Fibroblast of peridontal ligament (primary cell): ENCODE data around the gene PEAR1.

Experiments
- DNase-seq: peaks from one replicate; pipeline ENCODE4 v3.0.0-alpha.2; 2010; ENCODE audit errors: extremely low read depth

PEAR1 gene

DNA sequence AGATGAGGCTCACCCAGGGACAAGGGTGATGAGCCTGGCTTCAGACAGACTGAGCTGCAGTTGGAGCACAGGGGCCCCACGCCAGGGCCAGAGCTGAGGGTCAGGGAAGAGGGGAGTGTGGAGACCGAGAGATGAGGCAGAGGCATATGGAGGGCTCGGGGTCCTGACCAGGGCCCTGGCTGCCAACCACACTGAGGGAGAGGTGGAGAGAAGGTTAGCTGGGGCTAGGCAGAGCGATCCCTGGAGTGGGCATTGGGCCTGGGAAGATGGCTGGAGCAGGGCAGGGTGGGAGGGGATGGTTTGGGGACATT lies 8.0 kb downstream of the PEAR1 start:
- DNase-seq, result no peak

DNA sequence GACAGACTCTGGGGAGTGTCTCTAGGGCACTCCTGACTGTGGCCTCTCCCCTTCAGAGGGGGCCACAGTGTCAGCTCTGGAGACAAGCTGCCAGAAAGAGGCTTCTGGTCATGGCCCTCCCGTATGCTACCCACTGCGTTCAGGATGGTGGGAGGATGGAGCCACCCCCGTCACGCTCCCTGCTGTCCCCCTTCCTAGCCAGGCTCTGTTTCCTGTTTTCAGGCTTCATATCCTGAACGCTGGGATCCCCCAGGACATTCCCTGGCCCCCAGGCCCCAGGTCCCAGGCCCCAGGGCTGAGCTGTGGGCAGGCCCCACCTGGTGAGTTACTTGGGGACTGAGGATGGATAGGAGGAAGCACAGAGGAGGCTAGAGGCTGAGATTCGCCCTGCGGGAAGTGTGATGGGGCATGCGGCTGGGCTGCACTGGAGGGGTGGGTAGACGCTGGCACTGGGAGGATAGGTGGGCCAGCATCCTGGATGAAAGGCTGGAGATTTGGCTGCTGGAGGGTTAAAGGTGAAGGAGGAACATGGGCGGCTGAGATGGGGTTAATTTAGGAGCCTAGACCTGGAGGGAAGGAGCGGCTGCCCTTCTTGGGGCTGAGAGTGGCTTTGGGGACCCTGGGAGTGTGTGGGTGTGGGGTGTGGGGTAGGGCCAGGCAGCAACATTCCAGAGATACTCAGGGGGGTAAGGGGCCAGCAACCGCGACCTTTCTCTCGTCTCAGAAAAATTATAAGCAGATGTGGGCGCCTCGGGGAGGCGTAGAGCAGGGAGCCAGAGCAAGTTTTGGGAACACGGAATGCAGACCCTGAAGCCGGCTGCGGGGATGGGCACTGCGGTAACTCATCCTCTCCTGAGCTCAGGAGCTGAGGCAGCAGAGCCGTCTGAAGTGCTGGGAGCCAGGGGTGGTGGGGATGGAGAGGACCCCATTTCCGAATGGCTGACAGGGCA lies 8.7 kb downstream of the PEAR1 start:
- peak; percentile 66 for DNase-seq

DNA sequence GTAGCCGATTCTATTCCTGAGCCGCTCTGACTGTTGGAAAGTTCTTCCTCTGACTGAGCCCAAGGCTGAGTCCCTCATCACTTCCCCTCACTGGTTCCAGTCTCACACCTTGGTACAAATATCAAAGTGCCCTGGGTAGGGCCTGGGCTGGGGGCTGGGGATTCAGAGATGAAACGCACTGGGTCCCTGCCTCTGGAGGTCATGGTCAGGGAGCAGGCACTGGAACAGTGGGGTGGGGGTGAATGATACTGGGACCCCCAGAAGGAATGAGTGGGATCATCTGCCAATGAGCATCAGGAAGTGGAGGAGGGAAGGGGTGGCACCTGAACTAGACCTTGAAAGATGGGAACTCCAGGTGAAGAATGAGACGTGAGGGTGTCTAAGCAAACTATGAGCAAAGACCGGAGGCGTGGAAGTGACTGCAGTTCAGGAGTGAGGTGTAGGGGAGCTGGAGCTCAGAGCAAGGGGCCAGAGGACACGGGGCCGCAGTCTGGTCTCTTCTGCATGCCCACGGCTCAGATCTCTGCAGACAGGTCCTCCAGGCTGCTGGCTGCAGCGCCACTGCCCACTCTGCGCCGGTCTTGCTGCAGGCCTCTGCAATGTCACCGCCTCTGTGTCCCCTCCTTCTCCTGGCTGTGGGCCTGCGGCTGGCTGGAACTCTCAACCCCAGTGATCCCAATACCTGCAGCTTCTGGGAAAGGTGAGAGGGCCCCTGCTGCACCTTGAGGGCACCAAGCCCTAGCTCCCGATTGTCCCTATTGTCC lies 10.0 kb downstream of the PEAR1 start:
- DNase-seq, result no peak

DNA sequence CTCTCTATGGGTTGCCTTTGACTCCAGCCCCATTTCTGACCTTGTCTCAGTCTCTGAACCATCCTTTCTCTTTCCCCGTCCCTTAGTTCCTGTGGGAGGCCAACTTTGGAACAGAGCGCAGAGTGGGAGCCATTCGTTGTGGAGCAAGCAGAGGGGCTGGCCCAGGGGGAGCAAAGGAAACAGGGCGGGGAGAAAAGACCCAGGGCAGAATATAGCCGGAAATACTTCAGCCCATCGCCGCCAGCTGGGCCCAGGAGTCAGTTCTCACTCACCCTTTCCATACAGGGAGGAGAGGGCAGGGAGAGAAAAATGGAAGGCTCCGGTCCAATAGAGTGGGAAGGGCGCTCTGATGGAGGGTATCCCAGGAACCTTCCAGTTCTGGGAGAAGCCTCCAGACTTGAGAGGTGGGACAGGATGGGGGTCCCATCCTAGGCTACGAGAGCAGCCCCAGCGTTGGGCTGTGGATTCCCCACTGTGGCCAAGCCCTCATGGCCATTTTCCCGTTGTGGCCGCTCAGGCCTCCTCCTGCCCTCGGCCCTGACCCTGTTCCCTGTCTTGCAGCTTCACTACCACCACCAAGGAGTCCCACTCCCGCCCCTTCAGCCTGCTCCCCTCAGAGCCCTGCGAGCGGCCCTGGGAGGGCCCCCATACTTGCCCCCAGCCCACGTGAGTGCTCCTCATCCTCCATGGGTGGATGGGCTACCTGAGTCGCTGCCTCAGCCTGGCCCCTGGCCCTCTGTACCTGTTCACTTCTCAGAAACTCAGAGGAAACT lies 10.9 kb downstream of the PEAR1 start:
- no peak for DNase-seq

DNA sequence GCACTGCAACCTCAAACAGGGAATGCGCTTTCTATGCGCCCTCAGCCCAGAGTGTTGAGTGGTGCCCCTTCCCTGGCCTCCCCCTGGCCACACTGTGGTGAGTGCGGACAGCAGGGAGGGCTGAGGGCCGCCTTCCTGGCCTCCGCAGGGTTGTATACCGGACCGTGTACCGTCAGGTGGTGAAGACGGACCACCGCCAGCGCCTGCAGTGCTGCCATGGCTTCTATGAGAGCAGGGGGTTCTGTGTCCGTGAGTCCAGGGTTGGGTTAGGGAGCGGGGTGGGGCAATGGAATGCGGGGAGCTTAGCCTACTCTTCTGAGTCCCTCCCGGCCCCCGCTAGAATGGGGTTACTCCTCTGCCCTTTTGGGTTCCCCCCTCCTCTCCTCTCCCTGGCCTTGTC lies 11.7 kb downstream of the PEAR1 start:
- DNase-seq, result no peak

DNA sequence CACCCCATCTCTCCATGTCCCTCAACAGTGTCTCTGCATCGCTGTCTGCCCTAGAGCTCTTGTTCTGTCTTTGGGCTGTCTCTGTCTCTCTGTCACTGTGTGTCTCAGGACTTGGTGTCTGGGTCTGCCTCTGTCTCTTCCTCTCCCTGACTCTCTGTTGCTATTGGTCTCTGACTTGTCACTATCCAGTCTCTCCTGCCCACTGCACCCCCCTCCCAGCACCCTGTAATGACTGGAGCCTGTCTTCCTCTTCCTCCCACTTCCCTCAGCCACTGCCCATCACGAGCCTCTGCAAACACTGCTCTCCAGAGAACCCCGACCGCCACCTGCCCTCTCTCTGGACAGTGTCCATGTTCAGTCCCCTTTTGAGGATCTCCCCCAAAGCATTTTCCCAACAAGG lies 12.1 kb downstream of the PEAR1 start:
- DNase-seq, result no peak

DNA sequence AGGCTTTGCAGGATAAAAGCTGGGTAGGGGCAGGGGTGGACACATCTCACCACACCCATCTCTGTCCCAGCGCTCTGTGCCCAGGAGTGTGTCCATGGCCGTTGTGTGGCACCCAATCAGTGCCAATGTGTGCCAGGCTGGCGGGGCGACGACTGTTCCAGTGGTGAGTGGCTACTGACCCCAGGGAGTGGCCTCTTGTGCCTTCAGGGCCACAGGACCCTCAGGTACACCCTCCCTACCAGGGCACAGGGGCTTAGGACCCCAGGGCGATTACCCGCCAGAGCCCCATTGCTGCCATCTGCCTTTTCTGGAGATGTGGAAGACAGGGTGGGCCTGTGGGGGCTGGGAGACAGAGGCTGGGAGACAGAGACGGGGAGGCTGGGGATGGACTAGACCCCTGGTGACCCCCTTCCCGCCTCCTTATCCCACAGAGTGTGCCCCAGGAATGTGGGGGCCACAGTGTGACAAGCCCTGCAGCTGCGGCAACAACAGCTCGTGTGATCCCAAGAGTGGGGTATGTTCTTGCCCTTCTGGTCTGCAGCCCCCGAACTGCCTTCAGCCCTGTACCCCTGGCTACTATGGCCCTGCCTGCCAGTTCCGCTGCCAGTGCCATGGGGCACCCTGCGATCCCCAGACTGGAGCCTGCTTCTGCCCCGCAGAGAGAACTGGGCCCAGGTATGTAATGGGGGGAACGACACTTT lies 12.8 kb downstream of the PEAR1 start:
- no peak for DNase-seq

DNA sequence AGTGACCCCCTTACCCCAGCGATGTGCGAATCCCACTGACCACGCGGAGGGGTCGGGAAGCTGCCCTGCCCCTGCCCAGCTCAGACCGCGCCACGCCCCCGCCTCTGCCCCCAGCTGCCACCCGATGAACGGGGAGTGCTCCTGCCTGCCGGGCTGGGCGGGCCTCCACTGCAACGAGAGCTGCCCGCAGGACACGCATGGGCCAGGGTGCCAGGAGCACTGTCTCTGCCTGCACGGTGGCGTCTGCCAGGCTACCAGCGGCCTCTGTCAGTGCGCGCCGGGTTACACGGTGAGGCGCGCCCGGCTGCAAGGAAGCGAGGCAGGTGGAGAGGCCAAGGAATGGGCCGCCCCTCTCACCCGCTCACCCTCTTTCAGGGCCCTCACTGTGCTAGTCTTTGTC lies 15.0 kb downstream of the PEAR1 start:
- no peak for DNase-seq

DNA sequence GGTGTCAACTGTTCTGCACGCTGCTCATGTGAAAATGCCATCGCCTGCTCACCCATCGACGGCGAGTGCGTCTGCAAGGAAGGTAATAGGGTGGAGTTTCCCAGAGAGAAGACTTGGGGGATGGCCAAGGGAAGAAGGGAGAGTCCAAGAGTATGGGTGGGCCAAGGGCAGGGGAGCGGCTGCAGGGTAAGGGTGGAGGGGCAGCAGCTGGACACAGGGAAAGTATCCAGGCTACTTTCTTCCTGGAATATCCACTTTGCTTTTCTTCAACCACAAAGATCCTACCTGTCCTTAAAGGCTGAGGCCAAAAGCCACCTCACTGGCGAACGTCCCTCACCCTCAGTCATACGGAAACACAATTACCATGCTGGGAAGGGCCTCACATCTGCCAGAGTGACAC lies 15.4 kb downstream of the PEAR1 start:
- no peak for DNase-seq

DNA sequence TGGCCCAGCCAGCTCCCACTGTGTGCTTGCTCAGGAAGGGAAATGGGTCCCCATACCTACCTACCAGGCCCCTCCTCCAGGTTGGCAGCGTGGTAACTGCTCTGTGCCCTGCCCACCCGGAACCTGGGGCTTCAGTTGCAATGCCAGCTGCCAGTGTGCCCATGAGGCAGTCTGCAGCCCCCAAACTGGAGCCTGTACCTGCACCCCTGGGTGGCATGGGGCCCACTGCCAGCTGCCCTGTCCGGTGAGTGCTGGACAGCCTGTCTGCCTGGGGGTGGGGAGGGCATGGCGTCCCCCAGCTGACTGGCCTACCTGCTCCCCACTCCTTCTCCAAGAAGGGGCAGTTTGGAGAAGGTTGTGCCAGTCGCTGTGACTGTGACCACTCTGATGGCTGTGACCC lies 16.2 kb downstream of the PEAR1 start:
- DNase-seq, result no peak

DNA sequence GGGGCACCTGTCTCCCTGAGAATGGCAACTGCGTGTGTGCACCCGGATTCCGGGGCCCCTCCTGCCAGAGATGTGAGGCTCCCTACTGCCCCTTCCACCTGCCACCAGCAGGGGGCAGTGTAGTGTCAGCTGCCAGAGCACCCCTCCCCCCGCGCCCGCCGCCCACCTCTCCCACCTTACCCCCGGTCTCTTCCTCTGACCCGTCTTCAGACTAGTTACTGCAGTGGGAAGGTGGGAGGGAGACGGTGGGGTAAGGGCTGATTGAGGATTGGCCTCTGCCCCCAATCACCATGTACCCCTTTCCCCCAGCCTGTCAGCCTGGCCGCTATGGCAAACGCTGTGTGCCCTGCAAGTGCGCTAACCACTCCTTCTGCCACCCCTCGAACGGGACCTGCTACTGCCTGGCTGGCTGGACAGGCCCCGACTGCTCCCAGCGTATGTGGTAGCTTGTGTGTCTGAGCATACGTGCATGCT lies 16.8 kb downstream of the PEAR1 start:
- DNase-seq, result no peak

DNA sequence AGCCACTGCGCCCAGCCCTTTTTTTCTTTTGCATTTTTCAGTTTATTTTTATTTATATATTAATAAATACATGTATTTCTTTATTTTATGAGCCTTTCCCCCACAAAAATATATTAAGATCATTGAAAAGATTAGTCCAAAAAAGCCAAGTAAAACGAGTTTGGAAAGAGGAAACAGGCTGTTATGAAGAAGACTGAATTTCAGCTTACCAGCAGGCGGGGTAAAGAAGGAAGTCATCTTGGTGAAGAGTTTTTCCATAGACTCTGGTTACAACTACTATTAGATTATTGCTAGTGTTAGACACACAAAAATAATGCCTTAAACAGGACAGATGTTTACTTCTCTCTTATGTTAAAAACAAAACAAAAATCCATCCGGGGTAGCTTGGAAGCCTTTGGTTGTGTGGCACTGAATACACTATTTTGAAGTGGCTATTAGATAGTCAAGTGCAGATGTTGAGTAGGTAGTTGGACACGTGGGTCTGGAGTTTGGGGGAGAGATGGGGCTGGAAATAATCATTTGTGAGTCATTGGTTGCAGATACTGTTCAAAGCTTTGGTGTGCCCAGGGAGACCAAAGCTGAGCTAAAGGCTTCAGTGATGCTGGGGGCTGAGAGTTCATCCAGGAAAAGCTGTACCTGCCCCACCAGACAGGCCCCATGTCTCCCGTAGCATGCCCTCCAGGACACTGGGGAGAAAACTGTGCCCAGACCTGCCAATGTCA lies 18.2 kb downstream of the PEAR1 start:
- DNase-seq, result no peak

DNA sequence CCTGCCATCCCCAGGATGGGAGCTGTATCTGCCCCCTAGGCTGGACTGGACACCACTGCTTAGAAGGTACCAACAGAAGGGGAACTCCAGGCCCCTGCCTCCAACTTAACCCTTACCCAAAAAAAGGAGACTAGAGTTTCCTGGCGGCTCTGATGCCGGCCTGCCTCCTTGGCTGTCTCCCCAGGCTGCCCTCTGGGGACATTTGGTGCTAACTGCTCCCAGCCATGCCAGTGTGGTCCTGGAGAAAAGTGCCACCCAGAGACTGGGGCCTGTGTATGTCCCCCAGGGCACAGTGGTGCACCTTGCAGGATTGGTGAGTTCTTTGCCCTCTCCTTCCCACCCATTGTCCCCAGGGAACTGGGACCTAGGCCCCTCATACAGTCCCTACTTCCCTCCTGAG lies 18.8 kb downstream of the PEAR1 start:
- DNase-seq, result no peak

DNA sequence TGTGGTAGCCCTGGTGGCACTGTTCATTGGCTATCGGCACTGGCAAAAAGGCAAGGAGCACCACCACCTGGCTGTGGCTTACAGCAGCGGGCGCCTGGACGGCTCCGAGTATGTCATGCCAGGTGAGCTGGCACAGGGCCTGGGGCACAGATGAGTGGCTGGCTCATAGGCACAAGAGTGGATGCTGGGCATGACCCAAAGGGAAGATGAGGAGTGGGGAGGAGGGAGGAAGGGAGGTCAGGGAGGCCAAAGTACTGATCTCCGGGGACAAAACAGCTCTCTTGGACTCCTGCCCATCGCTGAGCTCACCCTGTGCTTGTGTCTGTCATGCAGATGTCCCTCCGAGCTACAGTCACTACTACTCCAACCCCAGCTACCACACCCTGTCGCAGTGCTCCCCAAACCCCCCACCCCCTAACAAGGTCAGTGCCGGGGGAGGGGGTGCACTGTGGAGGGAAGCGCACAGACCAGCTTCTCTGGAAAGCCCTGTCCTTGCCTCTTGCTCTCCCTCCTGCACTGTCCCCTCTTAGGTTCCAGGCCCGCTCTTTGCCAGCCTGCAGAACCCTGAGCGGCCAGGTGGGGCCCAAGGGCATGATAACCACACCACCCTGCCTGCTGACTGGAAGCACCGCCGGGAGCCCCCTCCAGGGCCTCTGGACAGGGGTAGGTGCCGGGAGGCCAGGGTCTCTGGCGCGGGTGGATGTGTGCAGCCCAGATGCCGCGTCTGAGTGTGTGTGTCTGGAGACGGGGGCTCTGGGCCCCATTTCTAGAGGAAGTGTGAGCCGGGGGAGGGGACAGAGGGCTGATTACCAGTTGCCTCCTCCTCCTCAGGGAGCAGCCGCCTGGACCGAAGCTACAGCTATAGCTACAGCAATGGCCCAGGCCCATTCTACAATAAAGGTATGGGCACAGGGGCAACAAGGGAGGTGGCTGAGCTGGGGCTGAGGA lies 19.6 kb downstream of the PEAR1 start:
- no peak for DNase-seq

DNA sequence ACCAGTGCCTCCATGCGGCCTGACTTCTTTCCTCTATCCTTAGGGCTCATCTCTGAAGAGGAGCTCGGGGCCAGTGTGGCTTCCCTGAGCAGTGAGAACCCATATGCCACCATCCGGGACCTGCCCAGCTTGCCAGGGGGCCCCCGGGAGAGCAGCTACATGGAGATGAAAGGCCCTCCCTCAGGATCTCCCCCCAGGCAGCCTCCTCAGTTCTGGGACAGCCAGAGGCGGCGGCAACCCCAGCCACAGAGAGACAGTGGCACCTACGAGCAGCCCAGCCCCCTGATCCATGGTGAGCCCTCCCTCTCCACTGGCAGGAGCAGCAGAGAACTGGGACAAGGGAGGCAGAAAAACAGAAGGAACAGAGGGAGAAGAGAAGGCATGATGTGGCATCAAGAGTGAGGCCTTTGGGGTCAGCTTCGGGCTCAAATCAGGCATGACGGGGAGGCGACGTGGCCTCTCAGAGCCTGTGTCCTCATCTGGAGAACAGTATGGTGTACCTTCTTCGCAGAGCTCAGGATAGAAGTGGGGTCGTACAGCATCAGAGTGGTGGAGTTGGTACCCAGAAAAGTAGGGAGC lies 20.4 kb downstream of the PEAR1 start:
- DNase-seq, result no peak

DNA sequence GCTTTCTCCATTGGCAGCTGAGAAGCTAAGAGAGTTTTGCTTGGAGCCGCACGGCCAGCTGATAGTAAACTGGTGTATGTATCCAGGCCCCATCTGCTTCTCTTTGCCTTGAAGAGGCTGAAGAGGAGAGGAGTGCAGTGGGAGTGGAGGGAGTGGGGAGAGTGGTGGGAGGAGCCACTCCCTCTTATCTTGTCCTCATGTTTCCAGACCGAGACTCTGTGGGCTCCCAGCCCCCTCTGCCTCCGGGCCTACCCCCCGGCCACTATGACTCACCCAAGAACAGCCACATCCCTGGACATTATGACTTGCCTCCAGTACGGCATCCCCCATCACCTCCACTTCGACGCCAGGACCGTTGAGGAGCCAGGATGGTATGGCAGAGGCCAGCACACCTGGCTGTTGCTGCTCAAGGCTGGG lies 20.9 kb downstream of the PEAR1 start:
- no peak for DNase-seq

DNA sequence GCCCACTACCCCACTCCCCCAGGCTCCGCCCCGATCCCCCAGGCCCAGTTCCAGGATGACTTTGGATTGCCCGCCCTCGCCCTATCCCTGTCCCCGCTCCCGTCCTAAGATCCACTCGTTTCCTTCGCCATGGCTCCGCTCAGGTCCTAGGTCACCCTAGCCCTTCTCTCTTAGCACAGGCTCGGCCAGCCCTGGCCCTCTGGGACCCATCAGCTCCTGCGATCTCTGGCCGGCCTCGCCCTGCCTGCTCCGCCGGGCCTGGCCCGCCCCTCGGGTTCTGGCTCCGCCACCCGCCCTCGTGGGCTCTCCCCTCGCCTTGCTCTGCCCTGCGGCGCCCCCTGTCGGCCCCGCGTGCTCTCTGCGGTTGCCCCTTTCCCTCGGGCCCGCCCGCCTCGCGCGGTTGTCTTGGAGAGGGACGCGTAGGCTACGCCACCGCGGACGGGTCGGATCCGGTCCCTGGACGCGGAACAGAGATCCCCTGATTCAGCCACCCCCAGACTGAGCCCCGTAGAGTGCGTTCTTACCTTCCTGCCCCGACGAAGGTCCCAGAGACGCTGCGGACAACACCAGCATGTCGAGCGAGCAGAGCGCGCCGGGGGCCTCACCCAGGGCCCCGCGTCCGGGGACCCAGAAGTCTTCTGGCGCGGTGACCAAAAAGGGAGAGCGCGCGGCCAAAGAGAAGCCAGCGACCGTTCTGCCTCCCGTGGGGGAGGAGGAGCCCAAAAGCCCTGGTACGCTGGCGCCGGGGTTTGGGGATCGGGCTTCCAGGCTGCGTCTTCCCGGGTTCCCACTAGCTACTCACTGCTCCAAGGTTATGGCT lies 26.9 kb downstream of the PEAR1 start, which contains the start of gene LRRC71:
LRRC71 (plus strand) TSS at position 400 of the 820 bp plus-strand sequence; CDS start at position 572, 172 bp downstream.
- DNase-seq, result peak; percentile 70

DNA sequence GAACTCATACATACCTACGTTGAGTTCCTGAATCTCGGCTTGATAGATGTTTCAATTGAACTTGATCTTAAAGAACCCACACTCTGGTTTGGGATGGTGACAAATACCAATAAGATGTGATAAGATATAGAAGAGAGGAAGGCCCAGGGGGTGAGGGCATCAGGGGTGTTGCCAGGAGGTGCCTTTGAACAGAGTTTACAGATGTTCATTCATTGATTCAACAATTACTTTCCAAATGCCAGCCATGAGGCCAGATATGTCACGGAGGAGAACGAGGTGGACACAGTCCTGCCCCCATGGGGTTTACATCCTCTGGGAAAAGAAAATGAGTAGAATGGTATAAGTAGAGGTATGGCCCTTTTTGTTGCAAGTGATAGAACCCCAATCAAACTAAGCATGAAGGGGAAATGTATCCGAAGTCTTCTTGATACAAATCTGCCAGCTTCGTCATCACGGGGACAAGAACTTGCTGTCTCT lies 27.6 kb downstream of the PEAR1 start:
- no peak for DNase-seq
